NCI-H2107 treated with DMSO at 0.1 percent for 48 hours (cell line): ENCODE results near the gene MTERF4.

ENCODE experiments used
- DNase-seq: peaks from one replicate; lab custom pipeline; 2025; ENCODE audit not compliant: unreplicated experiment; lab: John Stamatoyannopoulos, UW

MTERF4 gene

DNA sequence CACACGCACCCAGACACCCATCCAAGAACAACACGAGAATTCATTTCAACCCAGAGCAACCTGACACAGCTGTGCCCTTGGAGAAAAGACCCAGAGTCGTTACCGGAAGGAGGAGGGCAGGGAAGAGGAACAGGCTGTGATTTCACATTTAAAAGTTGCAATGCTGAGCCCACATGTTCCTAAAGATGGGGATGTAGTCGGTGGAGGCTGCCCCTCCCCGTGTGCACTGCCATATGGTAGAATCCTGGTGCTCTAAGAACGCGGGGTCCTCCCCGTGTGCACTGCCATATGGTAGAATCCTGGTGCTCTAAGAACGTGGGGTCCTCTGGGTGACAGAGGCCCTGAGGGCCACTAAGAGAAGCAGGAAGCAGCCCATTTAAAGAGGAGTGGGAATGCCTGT, 10.9 kb downstream of the MTERF4 start:
- no peak for DNase-seq

- no peak for DNase-seq
Measured at GRCh38 chr2:241088791-241089732, 13.0 kb downstream of the MTERF4 start.

- DNase-seq: no peak
Measured at GRCh38 chr2:241088376-241088775, 13.7 kb downstream of the MTERF4 start.

- DNase-seq: no peak
Measured at GRCh38 chr2:241087420-241088268, 14.4 kb downstream of the MTERF4 start.

DNA sequence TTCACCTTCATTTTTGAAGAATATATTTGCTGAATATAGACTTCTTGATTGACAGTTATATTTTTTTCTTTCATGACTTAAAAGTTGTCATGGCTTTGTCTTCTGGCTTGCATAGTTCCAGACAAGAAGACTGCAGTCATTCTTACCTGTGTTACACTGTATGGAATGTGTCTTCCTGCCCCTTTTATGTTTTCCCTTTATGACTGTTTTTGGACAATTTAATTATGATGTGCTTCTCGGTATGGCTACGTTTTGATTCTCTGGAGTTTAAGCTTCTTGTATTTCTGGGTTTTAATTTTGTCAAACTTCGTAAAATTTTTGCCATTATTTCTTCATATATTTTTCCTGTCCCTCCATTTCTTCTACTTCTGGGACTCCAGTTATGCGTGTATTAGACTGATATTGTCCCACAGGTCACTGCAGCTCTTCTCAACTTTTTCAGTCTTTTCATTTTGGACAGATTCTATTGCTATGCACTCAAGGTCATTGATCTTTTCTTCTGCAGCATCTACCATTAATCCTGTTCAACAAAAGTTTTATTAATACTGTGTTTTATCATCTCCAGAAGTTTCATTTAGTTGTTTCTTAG, 17.1 kb downstream of the MTERF4 start:
- DNase-seq: no peak

DNA sequence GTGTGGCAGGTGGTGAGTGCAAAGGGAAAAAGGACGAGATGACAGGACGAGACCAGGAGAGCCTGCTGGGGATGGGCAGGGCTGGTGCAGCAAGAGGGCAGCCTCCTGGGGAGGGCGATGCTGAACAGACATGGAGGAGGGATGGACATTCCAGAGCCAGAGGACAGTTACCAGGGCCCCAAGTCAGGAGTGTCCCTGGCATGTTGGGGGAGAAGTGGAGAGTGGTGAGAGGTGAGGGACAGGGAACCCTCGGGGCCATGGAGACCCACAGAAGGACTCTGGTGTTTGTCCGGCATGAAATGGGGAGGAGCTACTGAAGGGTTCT, 19.0 kb downstream of the MTERF4 start:
- DNase-seq: no peak

DNA sequence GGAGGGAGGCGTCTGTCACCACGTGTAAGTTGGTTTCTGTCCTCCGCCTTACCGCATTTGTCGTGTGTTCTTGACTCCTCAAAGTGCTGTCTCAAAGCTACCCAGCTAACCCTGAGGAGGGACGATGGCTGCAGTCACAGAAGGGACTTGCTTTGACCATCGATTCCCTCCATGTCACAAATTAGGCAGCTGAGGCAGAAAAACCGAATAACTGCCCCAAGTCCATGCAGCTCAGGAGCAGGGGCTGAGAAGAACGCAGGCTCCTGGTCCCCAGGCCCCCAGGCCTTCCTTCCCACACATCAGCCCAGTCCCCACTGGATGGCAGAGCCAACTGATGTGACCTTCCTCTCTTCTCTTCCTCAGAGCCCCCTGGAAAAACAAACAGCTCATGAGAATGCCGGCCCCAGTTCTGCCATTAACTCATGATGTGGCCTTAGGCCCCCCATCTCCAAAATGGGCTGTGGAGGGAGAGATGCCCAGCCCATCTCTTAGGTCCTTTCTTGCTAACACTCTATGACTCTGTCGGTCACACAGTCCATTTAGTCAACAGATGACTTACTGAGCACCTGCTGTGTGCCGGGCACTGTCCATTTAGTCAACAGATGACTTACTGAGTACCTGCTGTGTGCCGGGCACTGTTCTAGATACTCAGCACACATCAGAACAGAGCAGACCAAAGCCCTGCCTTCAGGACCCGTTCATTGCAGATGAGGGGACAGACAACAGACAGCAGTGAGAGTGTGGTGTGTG, 19.6 kb downstream of the MTERF4 start:
- no peak for DNase-seq

DNA sequence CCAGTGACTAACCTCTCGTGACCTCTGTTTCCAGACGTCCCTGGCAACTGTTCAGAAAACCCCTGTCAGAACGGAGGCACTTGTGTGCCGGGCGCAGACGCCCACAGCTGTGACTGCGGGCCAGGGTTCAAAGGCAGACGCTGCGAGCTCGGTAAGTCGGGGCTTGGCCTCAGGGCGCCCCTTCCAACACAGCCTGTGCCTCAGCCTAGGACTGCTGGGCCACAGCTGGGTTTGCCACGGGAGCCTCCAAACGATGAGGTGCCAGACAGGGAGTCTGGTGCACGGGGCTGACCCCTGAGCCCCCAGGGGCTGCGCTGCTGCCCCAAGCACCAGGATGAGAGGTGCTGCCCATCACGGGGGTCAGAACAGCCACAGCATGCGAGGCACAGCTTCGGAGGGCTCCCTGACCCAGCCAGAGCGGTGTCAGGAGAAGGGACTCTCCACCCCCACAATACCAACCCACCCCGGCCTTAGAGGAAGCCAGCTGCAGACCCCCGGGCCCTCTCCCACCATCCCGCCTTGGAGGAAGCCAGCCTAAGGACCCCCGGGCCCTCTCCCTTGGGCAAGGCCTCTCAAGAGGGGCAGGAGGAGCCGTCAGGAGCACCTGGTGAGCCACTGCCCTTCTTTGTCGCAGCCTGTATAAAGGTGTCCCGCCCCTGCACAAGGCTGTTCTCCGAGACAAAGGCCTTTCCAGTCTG, 20.3 kb downstream of the MTERF4 start:
- no peak for DNase-seq

DNA sequence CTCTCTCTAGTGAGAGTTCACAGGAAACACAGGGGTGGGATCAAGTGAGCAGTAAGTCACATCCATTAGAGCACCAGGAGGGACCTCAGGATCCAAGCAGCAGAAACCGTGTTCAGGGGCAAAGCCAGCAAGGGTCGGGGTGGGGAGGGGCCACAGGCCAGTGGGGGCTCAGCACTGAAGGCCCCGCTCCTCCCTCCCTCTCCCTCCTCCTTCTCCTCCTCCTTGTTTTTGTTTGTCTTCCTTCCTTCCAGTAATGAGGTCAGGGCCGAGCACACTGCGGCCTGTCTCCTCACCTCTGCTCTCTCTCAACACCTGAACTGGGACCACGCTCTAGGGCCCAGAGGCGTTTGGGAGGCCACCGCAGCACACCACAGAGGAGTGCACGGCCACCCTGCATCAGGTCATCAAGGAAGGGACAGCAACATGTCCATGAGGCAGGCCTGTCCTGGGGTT, 20.9 kb downstream of the MTERF4 start:
- DNase-seq: no peak

GRCh38 chr2:241080405-241081189, 21.5 kb downstream of the MTERF4 start:
- DNase-seq: no peak

DNA sequence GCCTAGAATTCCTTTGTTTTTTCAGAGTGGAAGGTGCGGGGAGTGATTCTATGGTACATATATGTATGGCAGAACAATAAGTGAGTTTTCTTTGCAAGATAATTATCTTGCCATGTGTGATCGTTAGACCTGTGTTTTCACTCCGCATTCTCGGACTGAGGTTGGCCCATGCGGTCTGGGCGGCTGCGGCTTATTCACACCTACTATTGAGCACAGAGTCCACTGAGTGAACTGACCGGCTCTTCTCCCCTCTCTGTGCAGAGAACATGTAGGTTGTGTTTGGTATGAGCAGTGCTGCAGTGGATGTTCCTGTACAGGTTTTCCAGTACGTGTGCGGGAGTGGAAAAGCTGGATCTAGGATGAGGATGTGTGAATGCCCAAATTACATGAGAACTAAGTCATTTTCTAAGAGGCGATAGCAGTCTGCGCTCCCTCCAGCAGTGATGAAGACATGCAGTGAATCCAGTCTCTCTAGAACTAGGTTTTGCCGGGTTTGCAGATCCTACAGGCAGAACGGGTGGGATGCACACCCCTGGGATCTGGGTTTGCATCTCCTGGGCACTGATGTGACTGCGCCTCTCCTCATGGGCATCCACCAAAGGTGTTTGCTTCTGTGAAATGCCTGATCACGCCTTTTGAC, 27.1 kb downstream of the MTERF4 start:
- no peak for DNase-seq

DNA sequence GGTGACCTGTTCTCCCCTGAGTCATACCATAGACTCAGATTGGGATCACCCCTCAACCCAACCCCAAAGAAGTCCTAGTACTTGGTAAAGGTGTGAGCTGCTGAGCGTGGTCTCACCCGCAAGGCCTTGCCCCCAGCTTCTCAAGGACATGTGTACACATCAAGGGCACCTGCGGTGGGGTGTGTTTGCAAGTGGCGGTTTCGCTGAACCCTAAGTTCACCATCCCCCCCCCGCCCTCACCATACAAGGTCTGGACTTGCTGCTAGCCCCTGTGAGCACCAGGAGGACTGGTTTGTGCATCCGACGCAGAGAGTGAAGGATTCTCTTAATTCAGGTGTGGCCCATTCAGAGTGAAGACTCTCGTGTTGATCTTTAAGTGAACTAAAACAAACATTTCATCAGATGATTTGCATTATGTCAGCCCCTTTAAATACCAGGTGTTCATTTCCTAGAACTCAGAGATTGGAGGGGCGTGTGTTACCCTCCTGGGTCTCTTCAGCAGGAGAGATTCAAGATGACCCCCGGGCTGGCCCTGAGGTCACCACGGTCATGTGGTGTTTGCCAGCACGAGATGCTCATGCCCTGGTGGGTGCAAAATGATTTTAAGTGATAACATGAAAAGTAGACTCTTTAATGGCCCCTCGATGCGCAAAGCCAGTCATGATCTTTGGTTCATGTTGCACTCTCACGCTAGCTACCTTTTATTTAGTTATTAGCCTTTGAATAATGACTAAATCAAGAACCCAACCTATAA, 27.8 kb downstream of the MTERF4 start:
- DNase-seq: no peak

GRCh38 chr2:241073166-241074064, 28.7 kb downstream of the MTERF4 start:
- no peak for DNase-seq

DNA sequence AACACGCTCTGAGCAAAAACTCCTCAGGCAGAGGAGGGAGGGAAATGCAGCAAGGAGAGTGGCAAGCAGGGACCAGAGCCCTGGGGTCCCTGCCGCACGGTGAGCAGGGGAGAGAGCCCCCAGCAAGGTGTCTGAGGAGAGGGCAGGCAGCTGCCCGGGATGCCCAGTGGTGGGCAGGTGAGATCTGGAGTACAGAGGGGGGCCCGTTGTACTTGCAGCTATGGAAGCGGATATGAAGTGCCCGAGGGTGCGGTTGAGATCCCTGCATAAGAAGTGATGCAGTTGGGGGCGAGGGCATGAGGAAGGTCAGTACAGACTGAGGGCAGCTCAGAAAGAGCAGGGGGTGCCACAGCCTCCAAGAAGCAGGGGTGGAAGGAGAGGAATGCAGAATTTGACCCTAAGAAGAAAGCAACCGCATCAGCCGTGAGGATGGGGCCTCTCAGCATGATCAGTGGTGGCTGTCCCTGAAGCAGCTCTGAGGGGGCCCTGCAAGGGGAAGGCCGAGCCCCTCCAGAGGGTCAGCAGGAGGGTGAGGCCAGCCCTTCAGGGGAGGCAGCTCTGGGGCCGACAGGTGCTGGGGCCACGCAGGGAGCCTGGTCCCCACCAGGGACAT, 29.4 kb downstream of the MTERF4 start:
- DNase-seq: no peak

DNA sequence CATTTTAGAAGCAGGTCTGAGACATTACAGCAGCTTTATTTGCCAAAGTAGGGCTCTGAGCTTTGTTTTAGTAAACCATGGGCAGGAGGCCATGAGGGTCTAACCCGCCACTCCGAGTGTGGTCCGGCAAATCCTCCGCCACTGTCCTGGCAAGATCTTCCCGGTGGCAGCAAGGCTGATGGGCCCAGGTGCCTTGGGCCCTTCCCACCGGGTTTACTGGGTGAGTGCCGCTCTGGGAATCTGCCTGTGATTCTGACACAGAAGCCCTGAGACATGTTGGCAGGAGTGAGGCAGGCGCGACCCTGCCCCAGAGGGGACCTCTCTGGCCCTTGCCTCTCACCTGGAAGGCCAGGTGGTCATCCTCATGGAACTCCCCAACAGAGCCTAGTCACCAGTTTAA, 29.9 kb downstream of the MTERF4 start:
- no peak for DNase-seq

DNA sequence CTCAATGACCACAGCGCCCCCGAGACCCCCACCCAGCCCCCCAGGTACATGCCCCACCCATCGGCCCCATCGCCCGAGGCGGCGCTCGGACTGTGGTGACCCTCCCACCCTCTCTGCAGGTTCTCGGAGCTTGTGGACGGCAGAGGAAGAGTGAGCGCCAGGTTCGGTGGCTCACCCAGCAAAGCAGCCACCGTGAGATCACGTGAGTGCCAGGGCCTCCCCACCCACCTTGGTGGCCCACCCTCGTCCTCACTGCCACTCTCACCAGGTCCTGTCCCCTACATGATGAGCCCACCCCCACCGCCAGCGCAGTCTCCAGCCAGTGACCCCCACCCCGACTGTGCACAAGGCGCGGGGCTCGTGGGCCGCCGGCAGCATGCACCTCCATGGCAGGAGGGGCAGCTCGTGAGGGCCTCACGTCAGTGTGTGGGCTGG, 30.4 kb downstream of the MTERF4 start:
- no peak for DNase-seq
